ENCODE results near the gene GPLD1.

DNA sequence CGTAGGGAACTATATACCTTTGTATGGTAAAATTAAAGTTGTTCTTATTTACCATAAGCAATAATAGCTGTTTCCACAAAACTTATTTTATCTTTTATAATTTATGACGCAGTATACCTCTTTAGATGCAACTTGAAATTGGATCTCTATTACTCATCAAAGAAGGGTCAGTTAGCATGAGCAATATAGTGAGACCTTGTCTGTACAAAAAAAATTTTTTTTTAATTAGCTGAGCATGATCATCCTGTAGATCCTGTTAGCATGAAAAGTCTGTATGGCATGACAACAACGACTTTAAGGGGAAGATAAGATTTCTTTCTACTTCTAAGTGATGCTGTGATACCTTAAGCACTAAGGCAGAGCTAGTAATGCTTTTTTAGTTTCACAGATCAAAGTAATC is 11.3 kb upstream of the GPLD1 start:
- TF ChIP-seq NFRKB (IDR thresholded peaks at IDR 0.05) (no peak), FOXM1 (IDR thresholded peaks at IDR 0.05; ENCODE audit: borderline replicate concordance) (no peak), FOXK2 (IDR thresholded peaks at IDR 0.05) (no peak), FOXA1 (IDR thresholded peaks at IDR 0.05) (no peak), HDGF (IDR thresholded peaks at IDR 0.05; ENCODE audit: borderline replicate concordance) (no peak), ZNF384 (IDR thresholded peaks at IDR 0.05) (no peak)
